Endothelial cell of hepatic sinusoid (primary cell): ENCODE data around the gene SLC10A3.

ENCODE experiments used
- in situ Hi-C: cut with HindIII; loops from 2 replicates; pipeline ENCODE4 v1.10.0; 2017; ENCODE audit warnings: low sequenced_read_pairs

Gene SLC10A3

DNA sequence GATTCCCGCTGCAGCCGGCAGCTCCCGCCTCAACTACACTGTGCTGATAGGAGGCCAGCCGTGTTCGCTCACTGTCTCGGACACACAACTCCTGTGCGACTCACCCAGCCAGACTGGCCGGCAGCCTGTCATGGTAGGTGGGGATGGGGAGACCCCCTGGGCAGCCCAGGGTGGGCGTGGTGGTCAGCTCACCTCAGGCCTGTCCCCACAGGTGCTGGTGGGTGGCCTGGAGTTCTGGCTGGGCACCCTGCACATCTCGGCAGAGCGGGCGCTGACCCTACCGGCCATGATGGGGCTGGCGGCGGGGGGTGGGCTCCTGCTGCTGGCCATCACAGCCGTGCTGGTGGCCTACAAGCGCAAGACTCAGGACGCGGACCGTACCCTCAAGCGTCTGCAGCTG is 22.9 kb downstream of the SLC10A3 start:
- in situ Hi-C loops = no loop called here

DNA sequence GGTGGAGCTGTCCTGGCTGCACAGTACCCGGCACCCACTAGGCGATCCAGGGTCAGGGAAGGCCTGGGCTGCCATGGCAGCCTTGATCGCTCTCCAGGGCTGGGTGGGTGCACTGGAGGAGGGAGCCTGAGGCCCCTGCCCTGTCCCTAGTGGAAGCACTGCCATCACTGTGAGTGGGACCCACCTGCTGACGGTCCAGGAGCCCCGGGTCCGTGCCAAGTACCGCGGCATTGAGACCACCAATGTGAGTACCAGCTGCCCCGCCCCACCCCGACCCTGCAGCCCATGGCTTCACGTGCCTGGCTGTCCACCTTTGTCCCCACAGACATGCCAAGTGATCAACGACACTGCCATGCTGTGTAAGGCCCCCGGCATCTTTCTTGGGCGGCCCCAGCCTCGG is 23.5 kb downstream of the SLC10A3 start:
- in situ Hi-C loops = no loop called here

DNA sequence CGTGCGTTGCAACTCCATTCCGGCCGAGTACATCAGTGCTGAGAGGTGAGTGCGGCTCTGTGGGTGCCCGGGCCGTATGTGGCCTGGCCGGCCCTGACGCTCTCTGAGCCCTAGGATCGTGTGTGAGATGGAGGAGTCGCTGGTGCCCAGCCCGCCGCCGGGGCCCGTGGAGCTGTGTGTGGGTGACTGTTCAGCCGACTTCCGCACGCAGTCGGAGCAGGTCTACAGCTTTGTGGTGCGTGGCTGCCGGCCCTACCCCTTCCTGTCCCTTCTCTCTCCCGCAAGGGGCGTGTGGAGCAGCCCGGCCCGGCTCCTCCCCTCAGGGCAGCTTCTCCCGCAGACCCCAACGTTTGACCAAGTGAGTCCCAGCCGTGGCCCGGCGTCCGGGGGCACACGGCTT is 24.4 kb downstream of the SLC10A3 start:
- in situ Hi-C loops = no loop called here

DNA sequence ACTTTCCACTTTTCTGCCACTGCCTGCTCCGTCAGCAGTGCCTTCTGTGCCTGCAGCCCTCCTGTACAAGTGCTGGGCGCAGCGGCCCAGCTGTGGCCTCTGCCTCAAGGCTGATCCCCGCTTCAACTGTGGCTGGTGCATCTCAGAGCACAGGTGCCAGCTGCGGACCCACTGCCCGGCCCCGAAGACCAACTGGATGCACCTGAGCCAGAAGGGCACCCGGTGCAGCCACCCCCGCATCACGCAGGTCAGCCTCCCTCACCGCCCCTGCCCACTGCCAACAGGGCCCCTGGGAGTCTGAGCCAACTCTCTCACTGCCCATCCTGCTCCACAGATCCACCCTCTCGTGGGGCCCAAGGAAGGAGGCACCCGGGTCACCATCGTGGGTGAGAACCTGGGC is 24.8 kb downstream of the SLC10A3 start:
- in situ Hi-C loops = no loop called here

DNA sequence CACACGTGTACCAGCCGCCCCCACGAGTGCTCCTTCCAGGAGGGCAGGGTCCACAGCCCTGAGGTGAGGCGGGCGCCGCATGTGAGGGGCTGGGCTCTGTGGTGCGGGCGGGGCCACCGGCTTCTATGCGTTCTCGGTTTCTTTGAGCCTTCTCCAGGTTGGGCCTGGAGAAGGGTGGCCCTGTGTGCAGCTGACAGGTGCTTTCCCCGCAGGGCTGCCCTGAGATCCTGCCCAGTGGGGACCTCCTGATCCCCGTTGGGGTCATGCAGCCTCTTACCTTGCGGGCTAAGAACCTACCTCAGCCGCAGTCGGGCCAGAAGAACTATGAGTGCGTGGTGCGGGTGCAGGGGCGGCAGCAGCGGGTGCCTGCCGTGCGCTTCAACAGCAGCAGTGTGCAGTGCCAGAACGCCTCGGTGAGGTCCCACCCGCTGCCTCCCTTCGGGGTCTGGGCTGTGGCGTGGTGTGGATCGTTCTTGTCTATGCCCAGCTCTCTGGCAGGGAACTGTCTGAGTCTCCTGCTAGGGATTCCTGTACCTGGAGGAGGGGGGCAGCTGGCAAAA is 25.5 kb downstream of the SLC10A3 start:
- in situ Hi-C loops = no loop called here

DNA sequence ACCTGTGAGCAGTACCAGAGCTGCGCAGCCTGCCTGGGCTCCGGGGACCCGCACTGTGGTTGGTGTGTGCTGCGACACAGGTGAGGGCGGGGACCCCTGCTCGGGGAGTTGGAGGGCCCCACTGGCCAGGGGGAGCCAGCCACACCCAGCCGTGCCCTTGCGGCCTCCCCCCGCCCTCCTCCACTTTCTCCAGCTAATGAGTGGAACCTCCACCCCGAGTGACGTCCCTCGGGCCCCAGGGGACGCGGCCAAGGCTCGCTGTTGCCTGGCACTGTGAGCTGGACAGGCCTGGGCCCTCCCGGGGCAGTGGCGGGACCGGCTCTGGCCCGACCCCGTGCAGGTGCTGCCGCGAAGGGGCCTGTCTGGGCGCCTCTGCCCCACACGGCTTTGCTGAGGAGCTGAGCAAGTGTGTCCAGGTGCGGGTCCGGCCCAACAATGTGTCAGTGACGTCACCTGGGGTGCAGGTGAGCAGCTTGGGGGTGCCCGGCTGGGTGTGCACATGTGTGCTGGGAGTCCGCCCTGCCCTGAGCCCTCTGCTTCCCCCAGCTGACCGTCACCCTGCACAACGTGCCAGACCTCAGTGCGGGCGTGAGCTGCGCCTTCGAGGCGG is 26.7 kb downstream of the SLC10A3 start:
- in situ Hi-C loops = no loop called here

DNA sequence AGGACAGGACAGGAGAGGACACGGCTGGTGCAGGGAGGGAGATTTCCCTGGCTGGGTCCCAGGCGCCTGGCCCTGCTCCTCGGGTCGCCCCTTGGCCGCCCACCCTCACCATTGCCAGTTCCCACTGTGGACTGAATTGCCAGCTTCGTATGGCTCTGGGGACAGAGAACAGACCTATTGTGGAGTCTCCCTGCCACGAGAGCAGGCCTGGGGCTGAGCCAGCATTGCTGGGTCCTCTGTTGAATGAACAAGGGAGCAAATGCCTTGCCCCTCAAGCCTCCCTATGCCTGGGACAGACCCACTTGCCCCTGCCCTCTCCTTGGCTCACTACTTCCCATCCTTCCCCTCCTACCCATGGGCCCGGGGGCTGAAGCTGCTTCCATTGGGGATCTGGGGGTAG is 28.0 kb downstream of the SLC10A3 start:
- in situ Hi-C loops = no loop called here

DNA sequence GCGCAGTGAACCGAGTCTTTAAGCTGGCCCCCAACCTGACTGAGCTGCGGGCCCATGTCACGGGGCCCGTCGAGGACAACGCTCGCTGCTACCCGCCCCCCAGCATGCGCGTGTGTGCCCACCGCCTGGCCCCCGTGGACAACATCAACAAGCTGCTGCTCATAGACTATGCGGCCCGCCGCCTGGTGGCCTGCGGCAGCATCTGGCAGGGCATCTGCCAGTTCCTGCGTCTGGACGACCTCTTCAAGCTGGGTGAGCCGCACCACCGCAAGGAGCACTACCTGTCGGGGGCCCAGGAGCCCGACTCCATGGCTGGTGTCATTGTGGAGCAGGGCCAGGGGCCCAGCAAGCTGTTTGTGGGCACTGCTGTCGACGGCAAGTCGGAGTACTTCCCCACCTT is 30.1 kb downstream of the SLC10A3 start:
- in situ Hi-C loops = no loop called here

DNA sequence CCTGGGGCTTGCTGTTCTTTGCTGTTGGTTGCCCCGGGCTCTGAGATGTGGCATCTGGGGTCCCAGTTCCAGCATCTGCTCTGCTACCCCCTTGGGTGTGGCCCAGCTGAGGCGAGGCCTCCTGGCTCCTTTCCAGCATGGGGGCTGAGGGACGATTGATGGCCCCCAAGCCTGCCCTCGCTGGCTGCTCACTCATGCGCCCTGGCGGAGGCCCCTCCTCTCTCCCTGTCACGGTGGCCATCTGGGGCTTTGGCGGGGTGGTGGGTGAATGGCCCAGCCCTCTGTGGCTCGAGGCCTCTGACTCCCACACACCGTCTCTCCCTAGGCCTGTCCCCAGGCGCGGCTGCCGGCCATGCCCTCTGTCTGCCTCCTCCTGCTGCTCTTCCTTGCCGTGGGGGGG is 30.6 kb downstream of the SLC10A3 start:
- in situ Hi-C loops = no loop called here

DNA sequence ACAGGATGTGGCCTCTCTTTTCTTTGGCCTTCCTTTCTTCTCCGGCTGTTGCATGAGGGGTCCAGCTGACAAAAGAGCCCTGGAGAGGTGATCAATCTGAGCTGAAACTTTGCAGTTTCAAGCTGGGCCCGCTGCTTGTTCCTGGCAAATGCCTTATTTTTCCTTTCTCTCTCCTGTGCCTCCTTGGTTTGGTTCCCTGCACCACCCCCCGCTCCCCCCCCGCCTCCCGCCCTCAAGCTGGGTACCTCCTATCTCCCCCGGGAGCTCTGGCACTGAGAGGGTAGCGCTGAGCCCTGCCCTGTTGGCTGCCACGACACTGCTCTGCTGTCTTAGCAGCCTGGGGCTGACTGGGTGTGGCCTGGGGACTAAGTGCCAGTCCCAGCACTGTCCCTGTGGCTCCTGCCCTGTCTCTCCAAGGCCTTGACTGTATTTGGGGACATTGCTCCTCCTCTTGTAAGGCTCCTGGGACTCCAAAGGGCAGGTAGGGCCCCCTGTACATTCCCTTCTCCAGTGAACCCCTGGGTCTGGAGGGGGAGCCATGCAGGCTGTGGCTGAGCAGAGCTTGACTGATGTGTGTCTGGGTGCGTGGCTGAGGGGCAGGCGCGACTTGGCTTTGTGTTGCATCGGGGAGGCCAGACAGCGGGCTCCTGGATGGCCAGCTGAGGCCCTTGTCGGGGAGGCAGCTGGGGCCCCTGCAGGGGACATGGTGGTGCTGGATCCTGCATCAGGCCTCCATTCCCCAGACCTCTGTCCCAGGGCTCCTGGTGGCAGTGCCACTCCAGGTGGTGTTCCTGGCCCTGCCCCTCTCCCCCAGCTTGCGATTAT is 31.3 kb downstream of the SLC10A3 start:
- in situ Hi-C loops = no loop called here

DNA sequence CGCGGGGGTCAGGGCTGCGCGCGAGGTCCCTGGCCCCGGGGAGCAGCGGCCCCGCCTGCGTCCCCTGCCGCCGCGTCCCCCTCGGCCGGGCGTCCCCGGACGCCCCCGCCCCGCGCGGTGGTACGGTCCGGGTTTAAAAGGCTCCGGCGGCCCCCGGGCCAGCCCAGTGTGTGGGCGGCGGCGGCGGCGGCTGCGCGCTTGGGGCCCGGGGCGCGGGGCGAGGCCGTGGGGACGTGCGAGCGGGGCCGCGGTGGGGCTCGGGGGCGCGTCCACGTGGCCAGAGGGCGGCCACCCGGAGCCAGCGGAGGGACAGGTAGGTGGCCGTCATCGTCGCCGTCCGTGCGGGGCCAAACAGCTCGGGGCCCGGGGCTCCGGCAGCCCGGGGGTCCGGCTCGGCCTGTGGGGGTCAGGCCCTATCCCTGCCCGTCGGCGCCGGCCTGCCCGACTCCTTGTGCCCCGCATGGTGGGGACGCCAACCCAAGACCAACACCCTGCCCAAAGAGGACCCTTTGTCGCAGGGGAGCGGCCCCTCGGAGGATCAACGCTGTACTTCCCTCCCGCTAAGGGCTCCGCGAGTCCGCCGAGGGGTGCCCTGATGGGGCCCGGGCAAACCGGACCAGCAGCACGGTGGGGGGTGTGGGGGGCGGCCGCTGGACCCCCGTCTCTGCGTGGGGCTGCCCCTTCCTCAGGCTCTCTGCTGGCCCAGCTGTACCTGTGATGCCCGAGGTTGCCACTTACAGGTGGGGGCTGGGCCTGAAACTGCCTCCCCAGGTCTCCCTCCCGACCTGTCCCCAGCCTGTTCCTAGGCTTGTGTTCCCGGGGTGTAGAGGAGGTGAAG is 32.1 kb downstream of the SLC10A3 start, which contains the start of gene PLXNA3:
PLXNA3 (plus strand) TSS at position 166 of the 838 bp plus-strand sequence. CDS start 1,903 bp downstream, outside the sequence.
- in situ Hi-C loops = no loop called here

DNA sequence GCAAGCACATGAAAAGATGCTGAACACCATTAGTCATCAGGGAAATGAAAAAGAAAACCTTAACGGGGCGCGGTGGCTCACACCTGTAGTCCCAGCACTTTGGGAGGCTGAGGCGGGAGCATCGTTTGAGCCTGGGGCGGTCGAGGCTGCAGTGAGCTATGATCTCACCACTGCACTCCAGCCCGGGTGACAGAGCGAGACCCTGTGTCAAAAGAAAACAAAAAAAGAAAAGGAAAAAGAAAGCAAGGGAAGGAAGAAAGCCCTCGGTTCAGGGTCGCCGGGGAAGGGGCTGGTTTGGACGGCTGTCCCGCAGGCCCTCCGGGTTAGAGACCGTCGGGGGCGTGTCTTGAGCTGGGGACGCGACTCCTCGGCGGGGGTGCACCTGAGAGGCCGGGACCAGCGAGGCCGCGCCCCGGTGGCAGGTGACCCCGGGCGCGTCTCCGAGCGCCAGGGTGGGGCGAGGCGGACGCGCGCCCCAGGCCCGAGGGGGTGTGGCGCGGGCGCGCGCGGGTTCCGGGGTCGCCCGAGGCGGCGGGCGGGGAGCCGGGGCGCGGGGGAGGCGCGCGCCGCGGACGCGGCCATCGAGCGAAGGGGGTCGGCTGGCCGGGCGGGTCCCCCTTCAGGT is 32.8 kb downstream of the SLC10A3 start:
- in situ Hi-C loops = no loop called here

DNA sequence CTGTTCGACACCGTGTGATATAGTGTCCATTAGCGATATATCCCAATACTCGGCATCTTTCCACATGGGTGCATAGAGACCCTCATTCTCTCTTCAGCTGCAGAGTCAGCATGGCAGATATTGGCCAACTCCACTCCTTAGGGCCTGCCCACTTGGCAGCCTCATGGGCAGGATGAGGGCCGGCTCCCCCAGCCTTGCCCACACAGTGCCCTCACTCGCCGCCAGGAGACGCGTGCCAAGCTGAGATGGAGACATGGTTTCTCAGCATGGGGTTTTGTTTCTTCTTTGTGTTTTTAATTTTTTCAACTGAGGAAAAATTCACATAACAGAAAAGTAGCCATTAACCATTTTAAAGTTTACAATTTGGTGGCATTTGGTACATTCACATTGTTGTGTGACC is 37.6 kb downstream of the SLC10A3 start:
- in situ Hi-C loops = no loop called here

DNA sequence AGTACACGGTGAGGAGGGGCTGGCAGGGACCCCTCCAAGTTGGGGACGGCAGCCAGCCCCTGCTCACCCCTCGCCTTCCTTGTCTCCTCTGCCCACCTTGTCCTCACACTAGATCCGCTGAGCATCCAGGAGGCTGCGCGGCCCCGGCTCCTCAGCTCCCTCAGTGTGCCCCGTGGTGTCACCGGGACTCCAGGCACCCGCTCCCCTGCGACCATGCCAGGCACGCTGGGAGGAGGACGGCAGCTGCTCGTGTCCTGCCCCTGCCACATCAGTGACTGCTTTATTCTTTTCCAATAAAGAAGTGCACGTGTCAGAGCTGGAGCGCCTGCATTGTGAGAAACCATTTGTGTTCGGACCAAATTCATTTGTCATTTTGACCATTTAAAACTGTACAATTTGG is 40.1 kb downstream of the SLC10A3 start:
- in situ Hi-C loops = no loop called here

DNA sequence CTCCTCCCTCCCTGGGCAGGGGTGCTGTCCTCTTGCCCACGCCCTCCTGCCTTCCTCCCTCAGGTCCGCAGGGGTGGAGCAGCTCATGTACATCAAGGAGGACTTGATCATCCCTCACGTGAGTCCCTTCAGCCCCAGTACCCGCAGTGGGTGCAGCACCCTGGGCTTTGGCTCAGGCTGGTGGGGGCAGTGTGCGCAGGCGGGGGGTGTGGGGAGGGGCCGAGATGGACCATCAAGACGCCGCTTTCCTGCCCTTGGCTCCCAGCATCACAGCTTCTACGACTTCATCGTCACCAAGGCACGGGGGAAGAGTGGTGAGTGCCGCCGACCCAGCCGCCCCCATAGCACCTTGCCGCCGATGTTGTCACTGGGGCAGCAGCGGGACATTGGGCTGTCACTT is 40.8 kb downstream of the SLC10A3 start:
- in situ Hi-C loops = loop anchor here (10.0 kb wide), 1 partner anchor 55 kb away; no protein-coding TSS in a partner anchor

DNA sequence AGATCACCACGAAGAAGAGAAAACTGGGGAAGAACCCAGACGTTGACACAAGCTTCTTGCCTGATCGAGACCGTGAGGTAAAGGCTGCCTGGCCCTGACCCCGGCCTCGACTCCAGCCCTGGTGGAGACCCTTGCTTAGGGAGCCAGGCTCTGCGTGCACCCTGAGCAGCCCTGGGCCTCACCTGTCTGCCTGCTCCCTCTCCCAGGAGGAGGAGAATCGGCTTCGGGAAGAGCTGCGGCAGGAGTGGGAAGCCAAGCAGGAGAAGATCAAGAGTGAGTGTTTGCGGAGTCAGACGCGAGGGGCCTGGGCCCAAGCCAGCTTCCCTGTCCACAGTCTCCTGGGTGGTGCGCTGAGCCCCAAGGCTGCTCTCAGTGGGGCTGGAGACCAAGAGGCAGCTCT is 41.9 kb downstream of the SLC10A3 start:
- in situ Hi-C loops = loop anchor here (10.0 kb wide), 1 partner anchor 56 kb away; no protein-coding TSS in a partner anchor

DNA sequence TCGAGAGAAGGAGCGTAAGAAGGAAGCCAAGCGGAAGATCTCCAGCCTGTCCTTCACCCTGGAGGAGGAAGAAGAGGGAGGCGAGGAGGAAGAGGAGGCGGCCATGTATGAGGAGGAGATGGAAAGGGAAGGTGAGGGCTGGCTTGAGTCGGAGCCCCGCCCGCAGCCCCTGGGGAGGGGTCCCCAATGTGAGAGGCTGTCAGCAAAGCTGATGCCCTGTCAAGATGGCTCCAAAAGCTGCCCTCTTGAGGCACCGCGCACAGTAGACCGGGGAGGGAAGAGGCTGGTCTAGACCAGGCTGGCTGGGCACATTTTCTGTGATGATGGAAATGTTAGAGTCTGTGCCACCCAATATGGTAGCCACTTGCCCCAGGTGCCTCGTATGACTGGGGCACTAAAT is 44.0 kb downstream of the SLC10A3 start:
- in situ Hi-C loops = loop anchor here (10.0 kb wide), 1 partner anchor 58 kb away; no protein-coding TSS in a partner anchor

DNA sequence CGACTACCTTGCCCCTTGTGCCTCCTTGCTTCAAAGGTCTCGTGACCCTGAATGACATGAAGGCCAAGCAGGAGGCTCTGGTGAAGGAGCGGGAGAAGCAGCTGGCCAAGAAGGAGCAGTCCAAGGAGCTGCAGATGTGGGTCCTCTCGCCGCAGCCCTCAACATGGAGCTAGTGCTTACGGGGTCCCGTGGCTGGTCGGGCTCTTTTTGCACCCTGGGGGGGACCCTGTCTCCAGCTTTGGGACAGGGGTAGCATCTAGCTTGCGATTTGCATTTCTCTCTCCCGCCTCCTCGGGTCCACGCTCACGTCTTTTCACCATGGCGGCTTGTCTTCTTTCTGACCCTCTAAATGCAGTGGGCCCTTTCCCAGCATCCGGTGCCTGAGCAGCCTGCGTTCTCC is 44.7 kb downstream of the SLC10A3 start:
- in situ Hi-C loops = loop anchor here (10.0 kb wide), 1 partner anchor 59 kb away; no protein-coding TSS in a partner anchor

DNA sequence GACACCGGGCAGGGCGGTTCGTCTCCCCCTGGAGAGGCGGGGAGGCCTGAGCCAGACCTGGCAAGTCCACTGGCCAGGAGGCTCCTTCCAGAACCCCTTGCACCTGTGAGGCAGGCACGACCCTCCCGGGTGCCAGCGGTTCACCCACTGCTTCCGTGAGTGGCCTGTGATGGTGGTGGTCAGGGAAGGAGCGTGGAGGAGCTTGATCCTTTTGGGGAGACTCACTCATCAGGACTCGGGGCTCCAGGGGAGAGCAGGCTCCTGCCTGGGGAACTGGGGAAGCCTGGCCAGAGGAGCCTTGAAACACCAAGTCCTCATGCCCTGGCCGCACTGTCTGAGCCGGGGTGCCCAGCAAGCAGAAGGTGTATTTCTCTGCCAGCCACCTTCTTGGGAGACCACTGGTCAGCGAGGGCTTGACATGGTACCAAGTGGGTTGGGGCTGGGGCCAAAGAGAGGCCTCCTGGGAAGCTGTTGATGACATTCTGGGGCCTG is 45.6 kb downstream of the SLC10A3 start:
- in situ Hi-C loops = loop anchor here (10.0 kb wide), 1 partner anchor 60 kb away; no protein-coding TSS in a partner anchor
